A204.1 (cell line): Measurements from ENCODE around the gene SPIRE1.
A peak's percentile ranks its signal among the peaks of the same experiment; 100 is the strongest.
"Not testable (repeated sequence)": the region's sequence is repeated elsewhere in the genome, so short reads cannot be mapped to it uniquely, and the experiment has no call there.

Experiments used
- FAIRE-seq: peaks from 2 replicates; lab custom pipeline; 2012; peaks lifted over from hg19 to GRCh38; lab: Jason Lieb, UNC

SPIRE1 gene

GRCh38 chr18:12485479-12486105 is 172.3 kb downstream of the SPIRE1 start:
- FAIRE-seq: no peak

- FAIRE-seq: not testable (repeated sequence)
Measured at GRCh38 chr18:12481915-12482314, 176.0 kb downstream of the SPIRE1 start.

- FAIRE-seq: no peak
Measured at GRCh38 chr18:12479982-12480381, 177.9 kb downstream of the SPIRE1 start.

GRCh38 chr18:12479536-12479935 is 178.4 kb downstream of the SPIRE1 start:
- no peak for FAIRE-seq

- FAIRE-seq: no peak
Measured at GRCh38 chr18:12478269-12479047, 179.4 kb downstream of the SPIRE1 start.

- FAIRE-seq: no peak
Measured at GRCh38 chr18:12477606-12478005, 180.3 kb downstream of the SPIRE1 start.

GRCh38 chr18:12476955-12477354 is 181.0 kb downstream of the SPIRE1 start:
- no peak for FAIRE-seq

- no peak for FAIRE-seq
Measured at GRCh38 chr18:12474876-12475275, 183.0 kb downstream of the SPIRE1 start.

- FAIRE-seq: no peak
Measured at GRCh38 chr18:12474146-12474545, 183.8 kb downstream of the SPIRE1 start.

- FAIRE-seq: no peak
Measured at GRCh38 chr18:12470382-12471075, 187.4 kb downstream of the SPIRE1 start.

- no peak for FAIRE-seq
Measured at GRCh38 chr18:12468445-12468844, 189.5 kb downstream of the SPIRE1 start.

- FAIRE-seq: no peak
Measured at GRCh38 chr18:12464731-12465130, 193.2 kb downstream of the SPIRE1 start.

- FAIRE-seq: no peak
Measured at GRCh38 chr18:12463191-12463590, 194.7 kb downstream of the SPIRE1 start.

GRCh38 chr18:12462242-12462641 is 195.7 kb downstream of the SPIRE1 start:
- no peak for FAIRE-seq

- no peak for FAIRE-seq
Measured at GRCh38 chr18:12461326-12461725, 196.6 kb downstream of the SPIRE1 start.

GRCh38 chr18:12460874-12461273 is 197.0 kb downstream of the SPIRE1 start:
- no peak for FAIRE-seq

- no peak for FAIRE-seq
Measured at GRCh38 chr18:12458771-12459170, 199.1 kb downstream of the SPIRE1 start.

- no peak for FAIRE-seq
Measured at GRCh38 chr18:12456441-12456840, 201.5 kb downstream of the SPIRE1 start.

- no peak for FAIRE-seq
Measured at GRCh38 chr18:12455496-12455895, 202.4 kb downstream of the SPIRE1 start.

GRCh38 chr18:12452784-12453183 is 205.1 kb downstream of the SPIRE1 start:
- FAIRE-seq: peak; percentile 40

GRCh38 chr18:12451428-12451827 is 206.5 kb downstream of the SPIRE1 start:
- FAIRE-seq: no peak

GRCh38 chr18:12449051-12449785 is 208.7 kb downstream of the SPIRE1 start:
- FAIRE-seq: no peak

- no peak for FAIRE-seq
Measured at GRCh38 chr18:12445554-12445953, 212.4 kb downstream of the SPIRE1 start.
